MM.1S (cell line): Measurements from ENCODE around the gene IMMP2L.

Experiments
- DNase-seq: peaks from one replicate; pipeline ENCODE4 v3.0.0-alpha.2; 2015
- H2AFZ ChIP-seq: fragments of 300-600 bp; sonication (generic); 2 replicates; pipeline ENCODE4 v1.6.0; 2016; ENCODE audit warnings: antibody characterized with exemption, low read length
- H3F3A ChIP-seq: fragments of 300-600 bp; sonication (generic); 2 replicates; pipeline ENCODE4 v1.6.1; 2016; ENCODE audit warnings: mild to moderate bottlenecking, antibody characterized with exemption, low read length, moderate library complexity, mixed read lengths; ENCODE audit not compliant: insufficient read depth
- H3K27ac ChIP-seq: fragments of 300-600 bp; sonication (generic); 2 replicates; pipeline ENCODE4 v1.5.1; 2016; ENCODE audit warnings: mild to moderate bottlenecking, low read length
- H3K27me3 ChIP-seq: fragments of 300-600 bp; sonication (generic); replicated peaks from 2 replicates; pipeline ENCODE4 v1.6.0; 2016; ENCODE audit warnings: low read length; ENCODE audit not compliant: insufficient read depth
- H3K36me3 ChIP-seq: fragments of 300-600 bp; sonication (generic); replicated peaks from 2 replicates; pipeline ENCODE4 v1.6.1; 2016; ENCODE audit warnings: mild to moderate bottlenecking, low read length, mixed read lengths; ENCODE audit not compliant: insufficient read depth
- H3K4me1 ChIP-seq: fragments of 300-600 bp; sonication (generic); 2 replicates; pipeline ENCODE4 v1.6.1; 2016; ENCODE audit warnings: low read length, mixed read lengths
- H3K4me2 ChIP-seq: fragments of 300-600 bp; sonication (generic); 2 replicates; pipeline ENCODE4 v1.6.0; 2016; ENCODE audit warnings: low read depth, low read length
- H3K4me3 ChIP-seq: fragments of 300-600 bp; sonication (generic); 2 replicates; pipeline ENCODE4 v1.5.1; 2016; ENCODE audit warnings: low read length, mixed read lengths
- H3K79me2 ChIP-seq: fragments of 300-600 bp; sonication (generic); 2 replicates; pipeline ENCODE4 v1.6.1; 2016; ENCODE audit warnings: mixed run types, low read length, mixed read lengths
- H3K9ac ChIP-seq: fragments of 300-600 bp; sonication (generic); 2 replicates; pipeline ENCODE4 v1.6.1; 2016; ENCODE audit warnings: low read length, mixed read lengths
- H3K9me2 ChIP-seq: fragments of 300-600 bp; sonication (generic); replicated peaks from 2 replicates; pipeline ENCODE4 v1.6.1; 2016; ENCODE audit warnings: mild to moderate bottlenecking, low read length, mixed read lengths; ENCODE audit not compliant: insufficient read depth
- H3K9me3 ChIP-seq: fragments of 300-600 bp; sonication (generic); replicated peaks from 2 replicates; pipeline ENCODE4 v1.6.1; 2016; ENCODE audit warnings: mild to moderate bottlenecking, low read length, mixed read lengths; ENCODE audit not compliant: insufficient read depth
- H4K20me1 ChIP-seq: fragments of 300-600 bp; sonication (generic); 2 replicates; pipeline ENCODE4 v1.6.1; 2016; ENCODE audit warnings: mild to moderate bottlenecking, low read length, moderate library complexity, mixed read lengths; ENCODE audit not compliant: insufficient read depth
- CTCF ChIP-seq: fragments of 300-600 bp; sonication (generic); IDR thresholded peaks from 2 replicates; pipeline ENCODE4 v1.5.1; 2016; ENCODE audit warnings: antibody characterized with exemption, low read length, mixed read lengths
- EZH2 ChIP-seq: fragments of 300-600 bp; sonication (generic); optimal IDR thresholded peaks from 2 replicates; pipeline ENCODE3; 2017; ENCODE audit warnings: low read depth, mild to moderate bottlenecking, antibody characterized with exemption, low read length, mixed read lengths
- EZH2phosphoT487 ChIP-seq: fragments of 300-600 bp; sonication (generic); IDR thresholded peaks from 2 replicates; pipeline ENCODE4 v1.6.1; 2018; ENCODE audit warnings: antibody characterized with exemption, low read length

IMMP2L gene

GRCh38 chr7:111384065-111384891 lies 178.0 kb downstream of the IMMP2L start:
- no peak overlapping the region for H3K4me2 ChIP-seq
- no peak overlapping the region for H3K27ac ChIP-seq
- no peak overlapping the region for H3K9ac ChIP-seq
- TF ChIP-seq EZH2 (no peak), EZH2phosphoT487 (no peak), CTCF (no peak)
- no peaks in the 10 kb centered on the region for H3K36me3 ChIP-seq
- H3K9me2 ChIP-seq, result no peaks in the 10 kb centered on the region
- no peaks in the 10 kb centered on the region for H3K4me1 ChIP-seq
- H3K27me3 ChIP-seq, result no peaks in the 10 kb centered on the region
- no peak overlapping the region for H2AFZ ChIP-seq
- H4K20me1 ChIP-seq, result no peaks in the 10 kb centered on the region
- no peak for DNase-seq
- H3K4me3 ChIP-seq, result no peak overlapping the region
- no peaks in the 10 kb centered on the region for H3F3A ChIP-seq
- H3K79me2 ChIP-seq, result no peaks in the 10 kb centered on the region
- no peaks in the 10 kb centered on the region for H3K9me3 ChIP-seq

GRCh38 chr7:111383133-111383532 lies 179.2 kb downstream of the IMMP2L start:
- H3F3A ChIP-seq, result no peaks in the 10 kb centered on the region
- no peak for DNase-seq
- H4K20me1 ChIP-seq, result no peaks in the 10 kb centered on the region
- H3K4me3 ChIP-seq, result no peak overlapping the region
- H3K4me1 ChIP-seq, result no peaks in the 10 kb centered on the region
- no peaks in the 10 kb centered on the region for H3K9me3 ChIP-seq
- TF ChIP-seq CTCF (no peak), EZH2phosphoT487 (no peak), EZH2 (no peak)
- H3K9me2 ChIP-seq, result no peaks in the 10 kb centered on the region
- H3K79me2 ChIP-seq, result no peaks in the 10 kb centered on the region
- H3K4me2 ChIP-seq, result no peak overlapping the region; the same call in 1 of the 2 replicates
- no peaks in the 10 kb centered on the region for H3K27me3 ChIP-seq
- no peak overlapping the region for H3K9ac ChIP-seq
- no peaks in the 10 kb centered on the region for H3K36me3 ChIP-seq
- H3K27ac ChIP-seq, result no peak overlapping the region
- no peak overlapping the region for H2AFZ ChIP-seq

DNA sequence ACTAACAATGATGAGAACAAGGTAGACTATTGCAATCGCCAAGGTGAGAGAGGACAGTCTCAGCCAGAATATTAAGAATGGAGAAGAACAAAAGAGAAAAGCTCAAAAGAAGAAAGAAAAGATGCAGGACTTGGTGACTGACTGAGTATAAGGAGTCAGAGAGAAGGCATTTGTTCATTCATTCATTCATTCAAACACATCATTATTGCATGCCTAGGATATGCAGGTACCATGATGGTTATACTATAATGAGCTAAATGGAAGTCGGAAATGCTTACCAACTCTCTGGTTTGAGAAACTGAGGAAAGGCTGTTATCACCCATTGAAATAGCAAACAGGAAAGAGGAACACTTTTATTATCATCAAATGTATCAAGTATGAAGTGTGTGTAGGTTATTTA lies 180.7 kb downstream of the IMMP2L start:
- Histone ChIP-seq H3K4me3 (no peak overlapping the region), H3K36me3 (no peaks in the 10 kb centered on the region), H3K9me3 (no peaks in the 10 kb centered on the region), H3K27ac (no peak overlapping the region), H2AFZ (no peak overlapping the region), H3F3A (no peaks in the 10 kb centered on the region), H3K4me1 (no peaks in the 10 kb centered on the region), H4K20me1 (no peaks in the 10 kb centered on the region), H3K27me3 (no peaks in the 10 kb centered on the region), H3K79me2 (no peaks in the 10 kb centered on the region), H3K4me2 (no peak overlapping the region), H3K9ac (no peak overlapping the region), H3K9me2 (no peaks in the 10 kb centered on the region)
- DNase-seq, result no peak
- TF ChIP-seq EZH2, result no peak

- Histone ChIP-seq H4K20me1 (no peaks in the 10 kb centered on the region), H3K9me2 (no peaks in the 10 kb centered on the region), H3K79me2 (no peaks in the 10 kb centered on the region)
Observed at GRCh38 chr7:111380945-111381344, 181.3 kb downstream of the IMMP2L start.

More at GRCh38 chr7:111380945-111381344, 181.3 kb downstream of the IMMP2L start:
- Histone ChIP-seq H3K4me2 (no peak overlapping the region), H3K27me3 (no peaks in the 10 kb centered on the region), H3F3A (no peaks in the 10 kb centered on the region), H3K4me1 (no peaks in the 10 kb centered on the region), H3K4me3 (no peak overlapping the region), H3K27ac (no peak overlapping the region), H3K9me3 (no peaks in the 10 kb centered on the region), H3K9ac (no peak overlapping the region), H2AFZ (no peak overlapping the region), H3K36me3 (no peaks in the 10 kb centered on the region)
- DNase-seq, result no peak
- no peak for TF ChIP-seq EZH2
- TF ChIP-seq CTCF, result no peak
- TF ChIP-seq EZH2phosphoT487, result no peak
